Lung (tissue), 12 donors: Measurements from ENCODE around the gene OR56A4. TPM values are rescaled to one million over a fixed set of nuclear protein-coding genes. Genes with fewer than 3 reads are reported as not detected.

Experiments used
- ATAC-seq: fragments of 200-7000 bp; cut with Tn5 transposase; one replicate; pipeline ENCODE4 v1.9.1; 2020; ENCODE audit warnings: moderate number of reproducible peaks; ENCODE audit not compliant: insufficient read depth, low FRiP score
- DNase-seq, 3 donors: peaks; one replicate each; pipeline ENCODE4 v3.0.0-alpha.2; 2013 to 2017
- H3K27ac ChIP-seq, 2 donors: one replicate each; pipeline ENCODE4 v1.5.1; 2013; ENCODE audit warnings: mild to moderate bottlenecking in 2 of 2, moderate library complexity in 2 of 2, control low read depth in 1 of 2, inconsistent platforms in 1 of 2, low read depth in 1 of 2, low read length in 1 of 2
- H3K27me3 ChIP-seq, 3 donors: one replicate each; pipeline ENCODE4 v1.5.1; 2013; ENCODE audit warnings: low read length in 2 of 3; ENCODE audit not compliant: control insufficient read depth in 3 of 3, insufficient read depth in 3 of 3
- H3K36me3 ChIP-seq, 4 donors: one replicate each; pipeline ENCODE4 v1.5.1; 2013; ENCODE audit warnings: low read length in 4 of 4, mild to moderate bottlenecking in 1 of 4, moderate library complexity in 1 of 4; ENCODE audit not compliant: control insufficient read depth in 4 of 4, insufficient read depth in 4 of 4
- H3K4me1 ChIP-seq, 5 donors: one replicate each; pipeline ENCODE4 v1.5.1; 2013; ENCODE audit warnings: low read length in 5 of 5, mild to moderate bottlenecking in 2 of 5, moderate library complexity in 1 of 5; ENCODE audit not compliant: control insufficient read depth in 5 of 5, insufficient read depth in 5 of 5
- H3K4me3 ChIP-seq: one replicate; pipeline ENCODE4 v1.5.1; 2013; ENCODE audit warnings: mild to moderate bottlenecking, control low read depth, moderate library complexity
- H3K9ac ChIP-seq, 2 donors: one replicate each; pipeline ENCODE4 v1.5.1; 2013; ENCODE audit warnings: low read length in 2 of 2, control low read depth in 1 of 2; ENCODE audit not compliant: insufficient read depth in 1 of 2
- H3K9me3 ChIP-seq, 4 donors: one replicate each; pipeline ENCODE4 v1.5.1; 2013; ENCODE audit warnings: low read length in 3 of 4, mild to moderate bottlenecking in 1 of 4, moderate library complexity in 1 of 4; ENCODE audit not compliant: control insufficient read depth in 4 of 4, insufficient read depth in 3 of 4
- CTCF ChIP-seq: IDR thresholded peaks from 2 replicates; pipeline ENCODE4 v1.5.1; 2012; ENCODE audit warnings: mild to moderate bottlenecking; ENCODE audit errors: control extremely low read depth, extremely low read depth
- WGBS, 2 donors: extraction: QIAGEN DNeasy Blood & Tissue Kit; methylation state at CpG; one replicate each; pipeline ENCODE4 v1.1.7; 2013; 5-methylcytosine and 5-hydroxymethylcytosine counted together
- polyA plus RNA-seq, 2 donors: library from polyadenylated mRNA; stranded (reverse); fragments of 200-250 nt; gene quantifications; one replicate each; pipeline ENCODE4 v1.2.1, GENCODE V29; 2013
- total RNA-seq, 2 donors: library from RNA; depleted of rRNA in 1 of 2; stranded (reverse); fragments of >200 nt in 1 of 2; gene quantifications; one replicate each; pipeline ENCODE4 v1.2.1, GENCODE V29; 2014 to 2021
- donor health status: control.
- donor health status: control.
- donor health status: Bipolar disorder and iron deficiency.
- donor health status: healthy.
- donor health status: DM: yes; HTN: yes; CAD: no.

Gene OR56A4
- total and polyA plus RNA-seq, 4 donors = 0.06 TPM; not detected in 3

GRCh38 chr11:6025056-6025455 lies 18.3 kb upstream of the OR56A4 start:
- ATAC-seq (no peak), DNase-seq (no peak)
- Histone ChIP-seq H3K9ac (no peak overlapping the region), H3K27ac (no peak overlapping the region), H3K27me3 (no peaks in the 10 kb centered on the region), H3K36me3 (no peaks in the 10 kb centered on the region), H3K4me1 (no peaks in the 10 kb centered on the region), H3K4me3 (no peak overlapping the region), H3K9me3 (no peaks in the 10 kb centered on the region)
- no peak for TF ChIP-seq CTCF
- WGBS, 2 donors = 71 to 88% methylated on average over 2 of the region's 2 CpGs

GRCh38 chr11:6022956-6023355 lies 16.2 kb upstream of the OR56A4 start:
- Histone ChIP-seq H3K27ac (no peak overlapping the region), H3K27me3 (no peaks in the 10 kb centered on the region), H3K36me3 (no peaks in the 10 kb centered on the region), H3K4me3 (no peak overlapping the region), H3K4me1 (no peaks in the 10 kb centered on the region), H3K9me3 (no peaks in the 10 kb centered on the region), H3K9ac (no peak overlapping the region)
- DNase-seq (peak; percentile 17 to 63 (median 53)), ATAC-seq (no peak)
- 1 to 2% methylated on average over 4 of the region's 4 CpGs for WGBS, 2 donors
- peak; percentile 47 for TF ChIP-seq CTCF

GRCh38 chr11:6013042-6013441 lies 6.3 kb upstream of the OR56A4 start:
- Histone ChIP-seq H3K4me1 (no peaks in the 10 kb centered on the region), H3K4me3 (no peak overlapping the region), H3K9me3 (peaks cover 0 to 6% (median under 1%) of the 10 kb centered on the region in 4 donors), H3K9ac (no peak overlapping the region), H3K36me3 (no peaks in the 10 kb centered on the region), H3K27ac (no peak overlapping the region), H3K27me3 (peaks cover 0 to 2% (median 0%) of the 10 kb centered on the region in 3 donors)
- TF ChIP-seq CTCF = no peak
- 70 to 92% methylated on average over 3 of the region's 3 CpGs for WGBS, 2 donors
- ATAC-seq (no peak), DNase-seq (no peak)

- TF ChIP-seq CTCF = no peak
- 58 to 68% methylated on average over 4 of the region's 4 CpGs for WGBS, 2 donors
- Histone ChIP-seq H3K27ac (no peak overlapping the region), H3K9me3 (peaks cover 0 to 6% (median under 1%) of the 10 kb centered on the region in 4 donors), H3K9ac (no peak overlapping the region), H3K36me3 (no peaks in the 10 kb centered on the region), H3K4me1 (no peaks in the 10 kb centered on the region), H3K27me3 (peaks cover 0 to 2% (median 0%) of the 10 kb centered on the region in 3 donors), H3K4me3 (no peak overlapping the region)
- DNase-seq = no peak
- no peak for ATAC-seq
Observed at GRCh38 chr11:6012035-6012668, 5.4 kb upstream of the OR56A4 start.
